ENCODE data around the gene GPR137. TPM values are rescaled to one million over a fixed set of nuclear protein-coding genes. Genes with fewer than 3 reads are reported as not detected.

GPR137 gene
- polyA plus RNA-seq, 2 of the 4 experiments (the other 2 are of a cell fraction): 11.0 to 37.4 TPM

DNA sequence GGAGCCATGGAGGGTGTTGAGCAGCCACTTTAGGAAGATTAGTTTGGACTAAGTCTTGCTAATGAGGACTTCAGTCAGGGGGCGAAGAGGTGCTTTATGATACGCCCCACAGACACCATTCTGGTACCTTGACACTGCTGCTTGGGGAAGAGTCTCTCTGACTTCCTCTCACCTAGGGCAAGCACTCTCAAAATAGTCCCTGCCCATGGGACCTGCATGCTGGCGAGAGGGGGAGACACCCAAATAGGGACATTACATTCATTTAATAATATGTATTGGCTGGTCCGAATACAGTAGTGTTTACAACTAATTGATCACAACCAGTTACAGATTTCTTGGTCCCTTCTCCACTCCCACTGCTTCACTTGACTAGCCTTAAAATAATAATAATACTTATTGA is 10.1 kb downstream of the GPR137 start:
- POLR2A ChIA-PET: interaction anchor here (1.0 kb wide), 1 partner anchor 19 kb away, joined by 4 read pairs; no protein-coding TSS in a partner anchor
- 84% methylated on average over 4 of the region's 4 CpGs for WGBS (ENCODE audit: missing lambda C conversion rate)

GRCh38 chr11:64296236-64296635 is 10.6 kb downstream of the GPR137 start:
- no peaks in the 10 kb centered on the region for H3K9me3 ChIP-seq
- WGBS (ENCODE audit: missing lambda C conversion rate): 7% methylated on average over 1 of the region's 1 CpG
- TF ChIP-seq HOXB5 (CRISPR knock-in tag; IDR thresholded peaks at IDR 0.05): no peak
- TF ChIP-seq, protein P1, sequence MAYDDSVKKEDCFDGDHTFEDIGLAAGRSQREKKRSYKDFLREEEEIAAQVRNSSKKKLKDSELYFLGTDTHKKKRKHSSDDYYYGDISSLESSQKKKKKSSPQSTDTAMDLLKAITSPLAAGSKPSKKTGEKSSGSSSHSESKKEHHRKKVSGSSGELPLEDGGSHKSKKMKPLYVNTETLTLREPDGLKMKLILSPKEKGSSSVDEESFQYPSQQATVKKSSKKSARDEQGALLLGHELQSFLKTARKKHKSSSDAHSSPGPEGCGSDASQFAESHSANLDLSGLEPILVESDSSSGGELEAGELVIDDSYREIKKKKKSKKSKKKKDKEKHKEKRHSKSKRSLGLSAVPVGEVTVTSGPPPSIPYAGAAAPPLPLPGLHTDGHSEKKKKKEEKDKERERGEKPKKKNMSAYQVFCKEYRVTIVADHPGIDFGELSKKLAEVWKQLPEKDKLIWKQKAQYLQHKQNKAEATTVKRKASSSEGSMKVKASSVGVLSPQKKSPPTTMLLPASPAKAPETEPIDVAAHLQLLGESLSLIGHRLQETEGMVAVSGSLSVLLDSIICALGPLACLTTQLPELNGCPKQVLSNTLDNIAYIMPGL (CRISPR knock-in tag; IDR thresholded peaks at IDR 0.05; ENCODE audit: borderline replicate concordance): no peak
- TF ChIP-seq CHD4 (IDR thresholded peaks at IDR 0.05; ENCODE audit: borderline replicate concordance): no peak
- TF ChIP-seq HOXA7 (CRISPR knock-in tag; IDR thresholded peaks at IDR 0.05): no peak
- TF ChIP-seq FOSB (CRISPR knock-in tag; IDR thresholded peaks at IDR 0.05): no peak
- TF ChIP-seq POLR2A (IDR thresholded peaks at IDR 0.05; ENCODE audit: low read length): no peak
- TF ChIP-seq TP53 (CRISPR knock-in tag; IDR thresholded peaks at IDR 0.05): no peak
- TF ChIP-seq MAFK (IDR thresholded peaks at IDR 0.05; ENCODE audit: partially characterized antibody): no peak
- TF ChIP-seq, protein P2, sequence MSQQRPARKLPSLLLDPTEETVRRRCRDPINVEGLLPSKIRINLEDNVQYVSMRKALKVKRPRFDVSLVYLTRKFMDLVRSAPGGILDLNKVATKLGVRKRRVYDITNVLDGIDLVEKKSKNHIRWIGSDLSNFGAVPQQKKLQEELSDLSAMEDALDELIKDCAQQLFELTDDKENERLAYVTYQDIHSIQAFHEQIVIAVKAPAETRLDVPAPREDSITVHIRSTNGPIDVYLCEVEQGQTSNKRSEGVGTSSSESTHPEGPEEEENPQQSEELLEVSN (IDR thresholded peaks at IDR 0.05; ENCODE audit: borderline replicate concordance, low read depth): no peak
- TF ChIP-seq CBX8 (IDR thresholded peaks at IDR 0.05): no peak
- TF ChIP-seq HES2 (IDR thresholded peaks at IDR 0.05): no peak
- TF ChIP-seq NR3C1 (IDR thresholded peaks at IDR 0.05): no peak
- no peak for TF ChIP-seq USF2 (IDR thresholded peaks at IDR 0.05)
- TF ChIP-seq MYC (IDR thresholded peaks at IDR 0.05; ENCODE audit: borderline replicate concordance, low read length): no peak
- no peak for TF ChIP-seq FOXS1 (CRISPR knock-in tag; IDR thresholded peaks at IDR 0.05)
- TF ChIP-seq EHF (CRISPR knock-in tag; IDR thresholded peaks at IDR 0.05): no peak
- no peak for TF ChIP-seq HDAC2 (IDR thresholded peaks at IDR 0.05)
- no peak for TF ChIP-seq REST (IDR thresholded peaks at IDR 0.05)
- ATAC-seq (no peak), FAIRE-seq (no peak), DNase-seq (ENCODE audit: low read depth in 1 of 2, low spot score in 1 of 2) (no peak)
- H3K4me2 ChIP-seq: no peak overlapping the region
- ChIA-PET CTCF (interaction anchor here (0.7 to 2.5 kb wide), 6 partner anchors 18 to 59 kb away, joined by 3 to 7 read pairs (median 5); no protein-coding TSS in a partner anchor), POLR2A (no interaction called here)
- no peak overlapping the region for H3K4me3 ChIP-seq
- peaks cover 5% of the 10 kb centered on the region; the same call in 2 of the 3 replicates for H3K4me1 ChIP-seq
- no peak overlapping the region for H3K27ac ChIP-seq

More for the DNA sequence above, 10.1 kb downstream of the GPR137 start:
- Histone ChIP-seq H3K4me2 (no peak overlapping the region), H3K4me1 (peaks cover 5% of the 10 kb centered on the region; the same call in 2 of the 3 replicates), H3K9me3 (no peaks in the 10 kb centered on the region), H3K4me3 (no peak overlapping the region), H3K27ac (no peak overlapping the region)
- no peak for DNase-seq (ENCODE audit: low read depth in 1 of 2, low spot score in 1 of 2)
- CTCF ChIA-PET: interaction anchor here (0.7 to 2.5 kb wide), 6 partner anchors 9 to 60 kb away, joined by 3 to 7 read pairs (median 5); no protein-coding TSS in a partner anchor
- ATAC-seq: no peak
- no peak for FAIRE-seq
- TF ChIP-seq ZFP36 (IDR thresholded peaks at IDR 0.05; ENCODE audit: borderline replicate concordance, partially characterized antibody) (no peak), ZNF302 (CRISPR knock-in tag; IDR thresholded peaks at IDR 0.05) (no peak), NPAS2 (CRISPR knock-in tag; IDR thresholded peaks at IDR 0.05; ENCODE audit: borderline replicate concordance) (no peak), MAFK (IDR thresholded peaks at IDR 0.05; ENCODE audit: partially characterized antibody) (no peak), BHLHE40 (IDR thresholded peaks at IDR 0.05; ENCODE audit: low read depth, low read length) (no peak), KDM1A (IDR thresholded peaks at IDR 0.05; ENCODE audit: low read depth) (no peak), ATOH8 (CRISPR knock-in tag; IDR thresholded peaks at IDR 0.05; ENCODE audit: low read depth) (no peak)

All from A549 (cell line).